Subcutaneous abdominal adipose tissue (tissue), 5 donors: ENCODE results near the gene ROR2.

Source experiments
- H3K27ac ChIP-seq: one replicate; pipeline ENCODE4 v1.7.0; 2013; ENCODE audit warnings: low read depth, mild to moderate bottlenecking, inconsistent platforms, low read length, moderate library complexity
- H3K27me3 ChIP-seq, 5 donors: one replicate each; pipeline ENCODE4 v1.7.0; 2013; ENCODE audit warnings: low read length in 5 of 5, inconsistent platforms in 1 of 5; ENCODE audit not compliant: control insufficient read depth in 5 of 5, insufficient read depth in 4 of 5
- H3K36me3 ChIP-seq, 5 donors: one replicate each; pipeline ENCODE4 v1.7.0; 2013; ENCODE audit warnings: low read length in 5 of 5; ENCODE audit not compliant: control insufficient read depth in 5 of 5, insufficient read depth in 5 of 5
- H3K4me1 ChIP-seq, 5 donors: one replicate each; pipeline ENCODE4 v1.7.0; 2013; ENCODE audit warnings: low read length in 5 of 5, mild to moderate bottlenecking in 3 of 5, moderate library complexity in 1 of 5; ENCODE audit not compliant: control insufficient read depth in 5 of 5, insufficient read depth in 5 of 5
- H3K4me3 ChIP-seq, 5 donors: one replicate each; pipeline ENCODE4 v1.7.0; 2013; ENCODE audit warnings: low read length in 5 of 5, low read depth in 1 of 5
- H3K9ac ChIP-seq, 5 donors: one replicate each; pipeline ENCODE4 v1.7.0; 2013; ENCODE audit warnings: low read length in 5 of 5, mild to moderate bottlenecking in 4 of 5, moderate library complexity in 3 of 5
- H3K9me3 ChIP-seq, 5 donors: one replicate each; pipeline ENCODE4 v1.7.0; 2013; ENCODE audit warnings: low read length in 5 of 5; ENCODE audit not compliant: control insufficient read depth in 5 of 5
- donor health status: healthy.
- donor health status: healthy.
- donor health status: healthy.
- donor health status: healthy.
- donor health status: healthy.

ROR2 gene

DNA sequence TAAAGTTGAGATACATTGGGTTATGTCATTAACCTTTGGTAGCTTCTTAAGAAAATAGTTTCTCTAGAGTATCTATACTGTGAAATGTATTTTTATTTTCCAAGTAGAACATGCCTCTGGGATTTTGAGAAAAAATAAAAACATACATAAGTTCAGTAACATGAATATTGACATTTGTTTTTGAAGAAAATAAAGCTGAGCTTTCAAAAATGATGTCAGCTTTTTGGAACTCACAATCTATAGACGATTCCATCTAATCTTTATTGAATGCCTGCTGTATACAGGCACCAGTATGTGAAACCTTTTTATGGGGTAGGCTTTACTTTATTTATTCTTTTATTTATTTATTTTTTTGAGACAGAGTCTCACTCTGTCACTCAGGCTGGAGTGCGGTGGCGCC is 350.5 kb downstream of the ROR2 start:
- H3K27me3 ChIP-seq: peaks cover 0 to 9% (median 0%) of the 10 kb centered on the region in 5 donors
- no peak overlapping the region for H3K27ac ChIP-seq
- H3K9me3 ChIP-seq: no peaks in the 10 kb centered on the region
- H3K4me1 ChIP-seq: no peaks in the 10 kb centered on the region
- H3K9ac ChIP-seq: no peak overlapping the region
- no peak overlapping the region for H3K4me3 ChIP-seq
- H3K36me3 ChIP-seq: no peaks in the 10 kb centered on the region

- Histone ChIP-seq H3K9me3 (no peaks in the 10 kb centered on the region), H3K9ac (no peak overlapping the region), H3K27me3 (peaks cover 0 to 3% (median 0%) of the 10 kb centered on the region in 5 donors), H3K4me3 (no peak overlapping the region), H3K4me1 (peaks cover 0 to 7% (median 0%) of the 10 kb centered on the region in 5 donors), H3K36me3 (no peaks in the 10 kb centered on the region), H3K27ac (no peak overlapping the region)
Observed at GRCh38 chr9:91591627-91592026, 358.4 kb downstream of the ROR2 start.

DNA sequence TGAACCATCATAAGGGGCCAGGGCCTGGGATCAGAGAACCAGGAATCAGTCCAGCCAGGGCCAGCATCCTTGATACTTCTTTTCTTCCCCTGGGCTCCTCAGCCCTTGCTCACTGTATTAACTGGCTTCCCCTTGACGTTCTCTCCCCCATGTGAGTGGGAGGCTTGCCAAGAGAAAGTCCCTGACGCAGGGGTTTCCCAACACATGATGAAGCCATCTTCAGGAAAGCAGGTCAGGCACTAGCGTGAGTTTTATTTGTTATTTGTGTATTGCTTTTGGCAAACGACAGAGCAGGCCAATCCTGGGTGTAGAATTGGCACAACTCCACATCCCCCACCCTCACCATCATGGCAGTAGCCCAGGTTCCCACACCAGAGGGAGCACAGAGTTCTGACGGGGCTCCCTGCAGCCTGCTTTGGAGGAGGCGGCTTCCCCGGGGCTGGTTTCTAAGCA is 360.9 kb downstream of the ROR2 start:
- H3K36me3 ChIP-seq: no peaks in the 10 kb centered on the region
- H3K4me1 ChIP-seq: peaks cover 0 to 7% (median 0%) of the 10 kb centered on the region in 5 donors
- no peak overlapping the region for H3K27ac ChIP-seq
- H3K9me3 ChIP-seq: no peaks in the 10 kb centered on the region
- no peak overlapping the region for H3K4me3 ChIP-seq
- peaks cover 0 to 3% (median 0%) of the 10 kb centered on the region in 5 donors for H3K27me3 ChIP-seq
- H3K9ac ChIP-seq: no peak overlapping the region

GRCh38 chr9:91586282-91586681 is 363.7 kb downstream of the ROR2 start:
- Histone ChIP-seq H3K27ac (no peak overlapping the region), H3K36me3 (no peaks in the 10 kb centered on the region), H3K4me1 (peaks cover 0 to 7% (median 0%) of the 10 kb centered on the region in 5 donors), H3K4me3 (no peak overlapping the region), H3K9ac (no peak overlapping the region), H3K27me3 (peaks cover 0 to 3% (median 0%) of the 10 kb centered on the region in 5 donors), H3K9me3 (no peaks in the 10 kb centered on the region)

DNA sequence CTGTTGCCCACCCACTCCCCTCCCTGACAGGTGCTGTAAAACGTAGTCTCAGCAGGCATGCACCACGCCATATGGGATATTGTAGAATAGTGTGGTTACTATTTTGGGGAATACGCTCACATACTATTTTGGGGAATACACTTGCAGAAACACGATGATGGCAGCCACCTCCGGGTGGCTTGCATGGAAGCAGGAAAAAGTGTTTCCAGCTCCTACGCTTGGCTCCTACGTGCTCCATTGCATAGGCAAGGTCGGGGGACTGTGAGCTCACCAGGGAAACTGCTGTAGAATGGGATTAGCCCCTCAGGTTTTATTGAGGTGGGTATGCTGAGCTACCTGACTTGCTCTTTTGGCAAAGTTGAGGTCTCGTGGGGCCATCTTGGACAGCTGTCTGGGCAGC is 366.1 kb downstream of the ROR2 start:
- H3K9me3 ChIP-seq: no peaks in the 10 kb centered on the region
- H3K4me1 ChIP-seq: no peaks in the 10 kb centered on the region
- no peaks in the 10 kb centered on the region for H3K36me3 ChIP-seq
- no peak overlapping the region for H3K9ac ChIP-seq
- H3K4me3 ChIP-seq: no peak overlapping the region
- no peak overlapping the region for H3K27ac ChIP-seq
- peaks cover 0 to 3% (median 0%) of the 10 kb centered on the region in 5 donors for H3K27me3 ChIP-seq

- Histone ChIP-seq H3K9ac (no peak overlapping the region), H3K9me3 (no peaks in the 10 kb centered on the region), H3K27me3 (no peaks in the 10 kb centered on the region), H3K4me1 (peaks cover 0 to 2% (median 0%) of the 10 kb centered on the region in 5 donors), H3K27ac (no peak overlapping the region), H3K4me3 (no peak overlapping the region), H3K36me3 (no peaks in the 10 kb centered on the region)
Observed at GRCh38 chr9:91583161-91583875, 366.7 kb downstream of the ROR2 start.

- Histone ChIP-seq H3K27me3 (no peaks in the 10 kb centered on the region), H3K9me3 (no peaks in the 10 kb centered on the region), H3K4me3 (no peak overlapping the region), H3K36me3 (no peaks in the 10 kb centered on the region), H3K4me1 (peaks cover 0 to 4% (median 0%) of the 10 kb centered on the region in 5 donors), H3K9ac (no peak overlapping the region), H3K27ac (no peak overlapping the region)
Observed at GRCh38 chr9:91582181-91582580, 367.8 kb downstream of the ROR2 start.

DNA sequence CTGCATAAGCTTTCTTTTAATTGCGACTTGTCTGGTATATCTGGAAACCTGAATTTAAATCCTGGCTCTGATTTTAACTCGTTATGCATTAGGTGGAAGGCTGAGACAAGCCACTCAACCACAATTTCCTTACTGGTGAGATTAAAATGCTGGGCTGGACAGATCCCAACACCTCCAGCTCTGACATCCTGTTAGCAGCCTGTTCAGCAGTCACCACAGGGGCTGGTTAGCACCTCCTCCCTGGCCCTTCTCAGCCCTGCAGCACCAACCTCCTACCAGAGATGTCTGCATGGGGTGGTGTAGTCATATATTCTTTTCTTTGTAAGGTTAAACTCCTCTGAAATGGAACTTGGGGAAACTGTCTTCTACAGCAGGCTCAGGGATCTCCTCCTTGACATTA is 369.9 kb downstream of the ROR2 start:
- Histone ChIP-seq H3K36me3 (no peaks in the 10 kb centered on the region), H3K27ac (no peak overlapping the region), H3K4me3 (no peak overlapping the region), H3K9me3 (no peaks in the 10 kb centered on the region), H3K9ac (no peak overlapping the region), H3K4me1 (peaks cover 0 to 4% (median 0%) of the 10 kb centered on the region in 5 donors), H3K27me3 (no peaks in the 10 kb centered on the region)

- Histone ChIP-seq H3K27ac (no peak overlapping the region), H3K4me1 (peaks cover 0 to 4% (median 0%) of the 10 kb centered on the region in 5 donors), H3K9me3 (no peaks in the 10 kb centered on the region)
Observed at GRCh38 chr9:91578911-91579310, 371.1 kb downstream of the ROR2 start.

DNA sequence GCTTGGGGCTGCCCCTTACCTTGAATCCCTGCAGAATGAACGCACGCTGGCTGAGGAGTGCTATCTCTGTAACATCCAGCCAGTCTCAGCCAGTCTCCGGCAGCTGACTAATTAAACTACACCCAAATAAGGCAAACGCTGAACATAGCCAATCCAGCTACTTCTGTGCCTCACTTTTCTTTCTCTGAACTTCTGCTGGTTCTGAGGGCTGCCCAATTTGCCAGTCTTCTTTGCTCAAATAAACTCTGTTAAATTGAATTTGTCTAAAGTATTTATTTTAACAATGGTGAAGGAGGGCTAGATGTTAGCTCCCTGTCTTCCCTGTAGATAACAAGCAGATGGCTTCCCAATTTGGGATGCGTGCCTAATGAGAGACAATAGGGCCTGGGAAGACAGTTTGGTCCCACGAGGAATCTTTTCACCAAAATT is 372.4 kb downstream of the ROR2 start:
- no peaks in the 10 kb centered on the region for H3K27me3 ChIP-seq
- no peaks in the 10 kb centered on the region for H3K36me3 ChIP-seq
- H3K9ac ChIP-seq: no peak overlapping the region
- no peaks in the 10 kb centered on the region for H3K9me3 ChIP-seq
- H3K27ac ChIP-seq: no peak overlapping the region
- no peak overlapping the region for H3K4me3 ChIP-seq
- H3K4me1 ChIP-seq: peaks cover 0 to 4% (median 0%) of the 10 kb centered on the region in 5 donors

More at GRCh38 chr9:91578911-91579310, 371.1 kb downstream of the ROR2 start:
- Histone ChIP-seq H3K4me3 (no peak overlapping the region), H3K36me3 (no peaks in the 10 kb centered on the region), H3K27me3 (no peaks in the 10 kb centered on the region), H3K9ac (no peak overlapping the region)
